GM19452 (cell line): Measurements from ENCODE around the gene GCKR.

Source experiments
- ATAC-seq: cut with Tn5 transposase; IDR thresholded peaks from one replicate; pipeline ENCODE4 v1.9.1; 2021; ENCODE audit not compliant: unreplicated experiment

The GCKR gene

GRCh38 chr2:27496357-27497287 is at the start of gene GCKR:
GCKR (plus strand) TSS chr2:27496839; CDS start chr2:27496905, 66 bp downstream.
- no peak for ATAC-seq

DNA sequence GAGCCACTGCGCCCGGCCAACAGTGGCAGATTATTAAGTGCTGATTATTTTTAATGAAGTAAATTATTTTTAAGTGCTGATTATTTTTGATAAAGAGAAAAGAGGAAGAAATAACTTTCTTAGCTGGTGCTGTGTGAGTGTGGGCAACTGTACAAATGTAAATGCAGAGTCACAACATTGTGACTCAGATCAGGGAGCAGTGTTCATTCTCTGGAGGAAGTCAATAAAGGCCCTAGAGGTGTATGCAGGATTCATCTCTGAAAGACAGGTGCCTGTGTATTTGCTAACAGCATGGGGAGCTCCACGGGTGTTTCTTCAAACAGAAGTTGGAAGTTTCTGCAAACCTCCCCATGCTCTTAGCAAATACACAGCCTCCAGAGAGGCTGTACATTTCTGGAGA is 48.3 kb upstream of the GCKR start:
- no peak for ATAC-seq

DNA sequence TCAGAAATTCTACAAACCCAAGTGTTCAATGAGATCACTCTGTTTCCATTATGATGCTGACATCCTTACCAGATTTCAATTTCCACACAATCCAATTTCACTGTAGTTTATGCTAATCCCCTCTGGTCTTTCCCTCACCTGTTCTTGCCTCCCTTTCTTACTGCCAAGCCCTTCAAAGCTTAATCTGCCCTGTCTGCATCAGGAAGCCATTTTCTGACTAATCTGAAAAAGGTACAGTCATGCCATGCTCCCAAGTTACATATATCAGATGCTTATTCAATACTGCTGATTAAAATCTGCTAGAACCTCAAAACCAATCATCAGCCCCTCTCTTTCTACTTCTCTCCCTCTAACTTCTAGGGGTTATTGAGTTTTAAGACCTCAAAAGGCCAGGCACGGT is 45.5 kb upstream of the GCKR start:
- no peak for ATAC-seq

- ATAC-seq: no peak
Measured at GRCh38 chr2:27453968-27454367, 42.7 kb upstream of the GCKR start.

GRCh38 chr2:27461118-27461517 is 35.5 kb upstream of the GCKR start:
- no peak for ATAC-seq

- no peak for ATAC-seq
Measured at GRCh38 chr2:27464443-27464842, 32.2 kb upstream of the GCKR start.

DNA sequence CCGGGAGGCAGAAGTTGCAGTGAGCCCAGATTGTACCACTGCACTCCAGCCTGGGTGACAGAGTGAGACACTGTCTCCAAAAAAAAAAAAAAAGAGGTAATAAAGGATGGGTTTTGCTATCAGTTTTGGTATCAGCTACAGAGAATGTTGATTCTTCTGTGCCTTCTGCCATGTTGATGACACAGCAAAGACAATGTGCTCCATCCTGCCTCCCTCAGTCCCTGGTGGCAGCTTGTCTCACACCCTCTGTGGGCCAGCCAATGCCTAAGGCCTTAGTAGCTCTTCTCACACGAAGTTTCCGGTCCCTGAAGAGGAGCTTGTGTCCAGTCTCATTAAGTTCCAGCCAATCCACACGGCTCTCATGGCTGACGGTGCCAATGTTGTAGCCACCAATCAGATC is 24.7 kb upstream of the GCKR start:
- no peak for ATAC-seq

- ATAC-seq: no peak
Measured at GRCh38 chr2:27485496-27485895, 11.1 kb upstream of the GCKR start.

DNA sequence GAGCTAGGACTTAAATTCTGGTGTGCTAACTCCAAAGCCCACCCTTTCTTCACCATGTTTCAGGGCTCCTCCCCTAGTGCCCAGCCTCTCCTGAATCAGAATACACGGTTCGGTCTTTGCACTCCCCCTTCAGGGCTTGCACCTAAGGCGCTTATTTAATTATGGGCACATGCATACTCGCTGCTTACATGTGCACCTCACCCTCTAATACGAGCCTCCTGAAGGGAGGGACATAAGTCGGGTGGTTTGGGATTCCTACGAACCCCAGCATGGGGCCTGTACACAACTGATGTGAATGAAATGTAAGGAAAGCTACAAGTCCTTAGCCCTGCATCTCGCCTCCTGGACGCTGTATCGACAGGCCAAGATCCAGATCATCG is 7.5 kb upstream of the GCKR start:
- no peak for ATAC-seq

DNA sequence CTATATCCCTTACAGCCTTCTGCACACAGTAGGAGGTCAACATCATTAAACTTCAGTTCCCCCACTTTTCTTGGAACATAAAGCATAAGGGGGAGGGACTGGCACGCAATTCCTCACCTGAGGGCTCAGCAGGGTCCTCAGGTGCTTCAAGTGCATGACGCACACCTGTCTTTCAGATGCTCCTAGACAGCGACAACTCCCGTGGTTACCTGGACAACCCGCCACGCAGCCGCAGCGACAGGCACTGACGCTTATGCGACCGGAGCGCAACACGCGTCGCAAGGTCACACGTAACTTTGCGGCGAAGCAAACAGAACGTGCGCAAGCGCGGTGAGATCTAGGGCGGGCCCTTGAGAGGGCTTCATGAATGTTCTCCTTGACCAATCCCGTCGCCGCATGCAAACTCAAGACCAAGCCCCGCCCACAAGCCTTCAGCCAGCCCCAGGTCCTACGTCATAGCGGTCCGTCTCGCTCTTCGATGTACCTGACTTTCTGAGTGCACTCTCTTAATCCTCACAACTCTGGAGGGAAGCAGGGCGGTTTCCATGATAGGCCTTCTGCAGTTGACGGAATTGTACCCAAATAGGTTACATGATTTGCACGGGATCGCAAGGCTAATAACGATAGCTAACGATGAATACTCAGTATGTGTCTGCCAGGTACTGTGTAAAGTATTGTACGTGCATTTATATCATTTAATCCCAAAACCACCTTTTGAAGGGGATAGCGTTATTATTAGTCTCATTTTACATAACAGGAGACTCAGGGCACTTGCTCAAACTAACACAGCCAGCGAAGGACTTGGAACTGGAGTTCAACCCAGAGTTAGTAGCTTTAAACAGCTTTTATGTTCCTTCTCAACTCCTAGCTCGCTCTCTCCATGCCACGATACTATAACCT is 6.9 kb upstream of the GCKR start, which contains the start of gene IFT172:
Gene IFT172 (minus strand): TSS at position 246 of the 900 bp plus-strand sequence. CDS start 90 bp downstream, at position 156.
- ATAC-seq: peak; percentile 93

DNA sequence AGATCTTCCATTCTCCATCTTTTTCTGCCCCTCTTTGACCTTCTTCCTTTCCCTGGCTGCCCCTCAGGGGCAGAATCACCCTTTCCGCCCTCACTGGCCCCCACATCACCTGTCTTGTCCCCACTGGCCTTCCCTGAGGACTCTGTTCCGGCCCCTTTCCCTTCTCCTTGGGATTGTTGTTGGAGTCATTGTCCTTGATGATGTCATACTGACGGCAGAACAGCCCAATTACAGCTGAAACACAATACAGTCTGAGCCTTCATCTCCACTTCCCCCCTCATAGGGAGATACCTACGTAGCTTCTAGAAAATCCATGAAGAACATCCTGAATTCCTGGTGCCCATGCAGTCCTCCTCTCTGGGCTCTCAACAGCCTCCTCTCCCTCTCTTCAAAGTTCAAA is 4.1 kb upstream of the GCKR start:
- ATAC-seq: no peak

DNA sequence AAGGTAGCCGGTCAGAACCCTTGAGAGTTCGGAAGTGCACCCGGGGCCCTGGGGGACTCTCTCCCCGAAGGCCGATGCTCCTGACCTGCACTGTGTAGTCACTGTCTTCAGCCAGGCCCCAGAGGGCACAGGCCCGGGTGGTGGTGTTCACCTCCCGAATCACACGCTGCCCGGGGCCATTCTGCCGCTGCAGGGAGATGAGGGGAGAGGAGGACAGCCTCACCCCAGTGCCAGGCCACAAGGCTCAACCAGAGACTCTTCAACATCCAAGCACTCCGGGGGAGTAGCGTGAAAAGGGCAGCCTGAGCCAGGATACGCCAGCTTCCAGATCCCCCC is 2.7 kb upstream of the GCKR start:
- no peak for ATAC-seq

DNA sequence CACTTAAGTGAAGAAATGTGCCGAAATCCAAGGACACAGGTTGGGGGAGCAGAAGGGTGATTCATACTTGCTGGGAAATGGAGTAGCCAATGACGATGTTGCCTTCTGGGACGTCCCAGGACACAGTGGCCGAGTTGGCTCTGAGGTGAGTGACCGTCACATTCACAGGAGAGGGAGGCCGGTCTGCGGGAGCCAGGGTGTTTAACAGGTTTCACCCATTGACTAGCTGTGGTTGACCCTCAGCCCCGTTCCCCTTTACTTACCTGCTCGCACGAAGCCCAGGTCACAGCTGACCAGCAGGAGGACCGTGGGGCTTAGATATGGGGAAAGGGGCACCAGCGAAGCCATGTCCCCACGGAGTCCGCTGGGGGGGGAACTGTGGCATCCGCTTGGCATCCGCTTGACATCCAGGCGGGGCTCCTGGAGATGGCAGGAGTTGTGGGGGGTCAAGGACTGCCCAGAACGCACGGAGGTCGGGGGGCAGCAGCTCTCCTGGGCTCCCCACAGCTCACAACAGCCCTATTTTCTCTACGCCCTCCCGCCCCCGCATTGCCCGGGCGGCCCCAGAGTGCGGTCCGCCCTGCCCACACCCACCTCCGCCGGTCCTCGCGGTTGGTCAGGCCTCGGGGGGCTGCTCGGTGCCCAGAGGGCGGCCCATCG is 2.2 kb upstream of the GCKR start:
- ATAC-seq: no peak

- ATAC-seq: no peak
Measured at GRCh38 chr2:27494944-27495554, 1.6 kb upstream of the GCKR start, which contains the start of gene FNDC4. FNDC4 (minus strand) TSS chr2:27495200; CDS start chr2:27494679, 521 bp downstream.

DNA sequence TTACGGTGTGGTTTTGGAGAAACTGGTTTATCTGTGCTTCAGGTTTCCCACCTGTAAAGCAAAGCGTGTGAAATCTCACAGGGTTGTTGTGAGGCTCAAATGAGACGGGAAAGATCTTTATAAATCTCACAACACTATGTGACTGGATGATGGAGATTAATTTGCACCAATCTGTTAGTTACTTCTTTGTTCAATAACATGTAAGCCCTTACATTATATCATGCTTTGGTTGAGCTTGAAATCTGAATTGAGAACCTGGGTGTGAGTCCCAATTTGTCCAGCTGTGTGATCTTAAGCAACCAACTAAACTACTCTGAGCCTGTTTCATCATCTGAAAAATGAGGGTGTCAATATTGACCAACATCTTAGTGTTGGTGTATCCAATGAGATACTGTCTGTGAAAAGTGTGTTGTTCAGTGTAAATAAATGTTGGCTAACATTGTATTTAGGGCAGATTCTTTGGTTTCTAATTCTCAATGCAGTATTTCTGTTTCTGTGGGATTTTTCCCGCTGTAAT is 741 bp upstream of the GCKR start:
- no peak for ATAC-seq

DNA sequence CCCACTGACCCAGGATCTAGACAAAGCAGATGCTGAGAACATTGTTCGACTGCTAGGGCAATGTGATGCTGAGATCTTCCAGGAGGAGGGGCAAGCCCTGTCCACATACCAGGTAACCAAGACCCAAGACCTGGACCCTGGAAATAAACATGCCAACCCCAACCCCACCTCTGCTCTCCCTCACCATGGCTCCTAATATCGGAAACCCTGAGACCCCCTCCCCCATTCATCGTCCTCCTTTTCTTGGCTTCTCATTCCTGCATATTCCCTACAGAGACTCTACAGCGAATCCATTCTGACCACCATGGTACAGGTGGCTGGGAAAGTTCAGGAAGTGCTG is 619 bp downstream of the GCKR start:
- no peak for ATAC-seq

DNA sequence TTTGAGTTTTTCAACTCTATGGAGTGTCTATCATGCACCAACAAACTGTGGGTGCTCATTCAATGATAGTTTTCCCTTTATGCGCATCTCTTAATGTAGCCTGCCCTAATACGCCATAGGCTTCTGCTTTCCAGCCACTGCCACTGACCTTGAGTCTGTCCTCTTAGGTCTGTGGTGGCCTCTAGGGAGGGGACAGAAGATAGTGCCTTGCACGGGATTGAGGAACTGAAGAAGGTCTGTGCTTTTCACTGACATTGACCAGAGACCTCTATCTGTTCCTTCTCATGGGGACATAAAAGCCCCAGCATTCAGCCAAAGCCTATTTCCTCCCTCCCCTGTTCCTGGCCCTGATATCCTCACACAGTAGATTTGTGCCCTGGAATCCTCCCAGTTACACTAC is 2.3 kb downstream of the GCKR start:
- no peak for ATAC-seq

- ATAC-seq: no peak
Measured at GRCh38 chr2:27501042-27501441, 4.4 kb downstream of the GCKR start.

GRCh38 chr2:27502142-27502541 is 5.5 kb downstream of the GCKR start:
- ATAC-seq: no peak

DNA sequence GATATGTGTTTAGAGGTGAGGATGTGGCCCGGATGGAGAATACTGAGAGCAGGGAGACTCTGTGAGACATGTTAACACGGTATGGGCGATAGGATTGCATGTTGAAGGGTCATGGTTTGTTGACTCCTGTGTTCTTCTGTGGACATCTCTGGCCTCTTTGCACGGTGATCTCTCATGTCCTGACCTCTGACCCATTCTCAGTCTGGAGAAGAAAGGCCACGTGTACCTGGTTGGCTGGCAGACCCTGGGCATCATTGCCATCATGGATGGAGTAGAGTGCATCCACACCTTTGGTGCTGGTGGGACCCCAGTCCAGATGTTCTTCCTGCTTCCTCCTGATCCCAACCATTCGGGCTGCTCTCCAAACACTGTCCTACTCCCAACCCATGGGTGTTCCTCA is 9.9 kb downstream of the GCKR start:
- ATAC-seq: no peak

DNA sequence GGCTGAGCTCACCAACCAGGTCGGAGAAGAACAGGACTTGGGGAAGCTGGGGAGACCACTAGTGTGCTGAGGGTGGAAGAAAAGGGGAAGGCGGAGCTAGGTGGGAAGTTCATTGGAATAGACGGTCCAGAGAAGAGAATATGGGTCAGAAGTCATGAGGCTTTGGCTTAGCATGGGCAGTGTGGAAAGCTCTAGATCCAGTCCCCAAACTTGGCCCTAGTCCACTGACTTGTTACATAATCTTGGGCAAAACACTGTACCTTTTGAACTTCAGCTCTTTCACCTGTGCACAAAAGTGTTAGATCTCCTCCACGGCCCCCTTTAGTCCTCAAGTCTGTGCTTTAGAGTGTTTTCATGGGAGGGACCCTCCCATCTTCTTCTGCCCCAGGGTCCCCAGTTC is 10.7 kb downstream of the GCKR start:
- no peak for ATAC-seq
